K562 (cell line): ENCODE measurements around the gene PGM2L1. TPM values are rescaled to one million over a fixed set of nuclear protein-coding genes. Genes with fewer than 3 reads are reported as not detected.

Source experiments
- ATAC-seq: fragments of 200-7000 bp; cut with Tn5 transposase; 3 replicates; pipeline ENCODE4 v1.9.1; 2020; ENCODE audit warnings: moderate library complexity
- BruUV-seq: library from RNA; stranded (reverse); fragments of 400-500 nt; replicated peaks from 2 replicates; lab custom pipeline; 2021; lab: Mats Ljungman, UMichigan
- CTCF ChIA-PET: fragments of 300-600 bp; formaldehyde crosslinking; extraction: SDS; loops from one replicate; lab custom pipeline; 2021; ENCODE audit warnings: low intra/inter-chr PET ratio; lab: Yijun Ruan, JAX
- POLR2A ChIA-PET: fragments of 300-600, 350-650 bp; sonication (Branson Sonifier 250); formaldehyde crosslinking; extraction: SDS; loops from one replicate; lab custom pipeline; 2021; ENCODE audit warnings: antibody characterized with exemption, inconsistent platforms; lab: Yijun Ruan, JAX
- DNase-seq, 4 experiments: peaks; one replicate each; pipeline versions ENCODE4 v3.0.0 to v3.0.0-alpha.2; 2011 to 2018; ENCODE audit warnings: low spot score in 3 of 4, mixed read lengths in 3 of 4; ENCODE audit errors: extremely low read depth in 1 of 4
- FAIRE-seq: peaks from 2 replicates; lab custom pipeline; 2011; peaks lifted over from hg19 to GRCh38; lab: Jason Lieb, UNC
- H2AFZ ChIP-seq: 2 replicates; pipeline ENCODE4 v1.6.0; 2011; ENCODE audit warnings: low read depth, low read length, control low read depth, inconsistent platforms
- H3K27ac ChIP-seq: fragments of 200-600 bp; 3 replicates; pipeline ENCODE4 v1.8.0; 2011; ENCODE audit warnings: low read depth, mild to moderate bottlenecking, control low read depth, inconsistent platforms, low read length, moderate library complexity, mixed read lengths; ENCODE audit errors: extremely low read depth
- H3K27me3 ChIP-seq, 2 experiments: fragments of 300-600 bp in 1 of 2; 2 replicates in 1 of 2; 3 replicates in 1 of 2; pipeline versions ENCODE4 v1.6.0 to v1.8.0; 2011; ENCODE audit warnings: inconsistent platforms in 2 of 2, low read length in 2 of 2, mild to moderate bottlenecking in 1 of 2, mixed read lengths in 1 of 2, moderate library complexity in 1 of 2; ENCODE audit not compliant: control insufficient read depth in 2 of 2, insufficient read depth in 2 of 2
- H3K36me3 ChIP-seq: fragments of 300-600 bp; 3 replicates; pipeline ENCODE4 v1.8.0; 2011; ENCODE audit warnings: mild to moderate bottlenecking, low read length, inconsistent platforms; ENCODE audit not compliant: control insufficient read depth, insufficient read depth
- H3K4me1 ChIP-seq, 2 experiments: fragments of 200-600 bp in 1 of 2; replicated peaks in 1 of 2; 2 replicates in 1 of 2; 3 replicates in 1 of 2; pipeline versions ENCODE4 v1.5.1 to v1.8.0; 2011; ENCODE audit warnings: inconsistent platforms in 2 of 2, low read length in 2 of 2, mild to moderate bottlenecking in 1 of 2, mixed read lengths in 1 of 2, moderate library complexity in 1 of 2; ENCODE audit not compliant: control insufficient read depth in 2 of 2, insufficient read depth in 2 of 2
- H3K4me2 ChIP-seq: 2 replicates; pipeline ENCODE4 v1.6.1; 2011; ENCODE audit warnings: low read length, control low read depth, inconsistent platforms, mixed read lengths; ENCODE audit not compliant: insufficient read depth
- H3K4me3 ChIP-seq: fragments of 200-600 bp; sonication (generic), shearing (Covaris generic); 2 replicates; pipeline ENCODE4 v1.5.1; 2016; ENCODE audit warnings: control low read depth, inconsistent platforms
- H3K79me2 ChIP-seq: fragments of 200-600 bp; 3 replicates; pipeline ENCODE4 v1.8.0; 2011; ENCODE audit warnings: low read length, inconsistent platforms; ENCODE audit not compliant: control insufficient read depth, insufficient read depth
- H3K9ac ChIP-seq, 2 experiments: 2 replicates each; pipeline versions ENCODE4 v1.6.0 to v1.6.1; 2011; ENCODE audit warnings: low read depth in 2 of 2, low read length in 2 of 2, control low read depth in 1 of 2, inconsistent platforms in 1 of 2, mild to moderate bottlenecking in 1 of 2, mixed read lengths in 1 of 2; ENCODE audit not compliant: insufficient read depth in 1 of 2
- H3K9me1 ChIP-seq: one replicate; pipeline ENCODE4 v1.6.0; 2011; ENCODE audit warnings: inconsistent platforms, mild to moderate bottlenecking, low read length, moderate library complexity; ENCODE audit not compliant: control insufficient read depth, insufficient read depth
- H3K9me3 ChIP-seq: replicated peaks from 2 replicates; pipeline ENCODE4 v1.5.1; 2011; ENCODE audit warnings: low read depth, low read length, inconsistent platforms; ENCODE audit not compliant: control insufficient read depth, insufficient read depth
- H4K20me1 ChIP-seq: replicated peaks from 2 replicates; pipeline ENCODE4 v1.6.1; 2011; ENCODE audit warnings: low read length, inconsistent platforms, mixed read lengths; ENCODE audit not compliant: control insufficient read depth, insufficient read depth
- CEBPB ChIP-seq: fragments of 450-650 bp; IDR thresholded peaks from 2 replicates; pipeline ENCODE4 v1.6.1; 2016; ENCODE audit warnings: missing genetic modification characterization, missing compliant biosample characterization
- CEBPG ChIP-seq, 3 experiments: fragments of 200-800 bp in 1 of 3; sonication (Bioruptor generic) in 1 of 3; sonication (generic) in 1 of 3; formaldehyde crosslinking in 1 of 3; IDR thresholded peaks in 2 of 3; conservative IDR thresholded peaks in 1 of 3; 2 replicates each; pipeline versions ENCODE4 v1.6.1 to v1.8.0; 2016 to 2022; ENCODE audit warnings: missing compliant biosample characterization in 2 of 3, missing genetic modification characterization in 2 of 3, mild to moderate bottlenecking in 1 of 3, missing genetic modification reagents in 1 of 3
- ERF ChIP-seq: fragments of 450-650 bp; formaldehyde crosslinking; IDR thresholded peaks from 2 replicates; pipeline ENCODE4 v1.4.0; 2020; ENCODE audit warnings: mild to moderate bottlenecking, mixed read lengths
- FOXA1 ChIP-seq: fragments of 450-650 bp; IDR thresholded peaks from 2 replicates; pipeline ENCODE4 v1.6.1; 2016; ENCODE audit warnings: mild to moderate bottlenecking, borderline replicate concordance
- GTF2E2 ChIP-seq: fragments of 200-800 bp; sonication (Bioruptor generic); IDR thresholded peaks from 2 replicates; pipeline ENCODE4 v1.6.1; 2016; ENCODE audit warnings: missing genetic modification characterization, missing compliant biosample characterization
- KAT8 ChIP-seq: fragments of 450-650 bp; IDR thresholded peaks from 2 replicates; pipeline ENCODE4 v1.6.1; 2016; ENCODE audit warnings: low read depth, mild to moderate bottlenecking
- LEF1 ChIP-seq: fragments of 450-650 bp; IDR thresholded peaks from 2 replicates; pipeline ENCODE4 v1.6.1; 2016; ENCODE audit warnings: mild to moderate bottlenecking
- RBM14 ChIP-seq: fragments of 200-400 bp; formaldehyde crosslinking; IDR thresholded peaks from 2 replicates; pipeline ENCODE4 v1.6.1; 2018; ENCODE audit warnings: low read depth, mild to moderate bottlenecking, low read length, moderate library complexity, borderline replicate concordance; ENCODE audit not compliant: insufficient read depth
- SETDB1 ChIP-seq: IDR thresholded peaks from one replicate; pipeline ENCODE4 v1.6.1; 2012; ENCODE audit warnings: low read length, control low read depth, inconsistent platforms
- SMARCC2 ChIP-seq: fragments of 450-650 bp; IDR thresholded peaks from 2 replicates; pipeline ENCODE4 v1.6.1; 2017; ENCODE audit warnings: antibody characterized with exemption, moderate library complexity, mild to moderate bottlenecking, low read depth
- ZNF3 ChIP-seq: fragments of 250-450 bp; sonication (Bioruptor Pico); IDR thresholded peaks from 2 replicates; pipeline ENCODE4 v1.5.0; 2021; ENCODE audit warnings: mild to moderate bottlenecking, moderate library complexity
- ZNF778 ChIP-seq: fragments of 450-650 bp; formaldehyde crosslinking; IDR thresholded peaks from 2 replicates; pipeline ENCODE4 v1.4.0; 2020; ENCODE audit warnings: mild to moderate bottlenecking, moderate library complexity
- WGBS: fragments of 100-300 bp; shearing (Covaris generic); methylation state at CpG from one replicate; pipeline ENCODE4 v1.1.6; 2016; ENCODE audit warnings: low coverage, mixed read lengths; ENCODE audit not compliant: insufficient coverage; ENCODE audit errors: missing lambda C conversion rate; 5-methylcytosine and 5-hydroxymethylcytosine counted together
- in situ Hi-C: fragments of 300-500 bp; cut with MboI; formaldehyde crosslinking; loops from 4 replicates; pipeline ENCODE4 v1.15.0; 2018; ENCODE audit warnings: inconsistent platforms, mixed read lengths
- intact Hi-C: fragments of 100-400 bp; cut with micrococcal nuclease; formaldehyde crosslinking; loops from 2 replicates; pipeline ENCODE4 v1.14.2; 2022
- polyA plus RNA-seq, 8 experiments: library from polyadenylated mRNA; depleted of rRNA in 4 of 8; stranded (reverse) in 5 of 8; unstranded in 3 of 8; fragments of >200 nt; fragmentation: Nextera tagmentation in 2 of 8; fragmentation: Illumina TruSeq in 1 of 8; extraction: Ambion mirVana in 2 of 8; extraction: Trizol in 1 of 8; gene quantifications; 2 replicates each; pipeline versions ENCODE4 v1.2.1 to v1.2.3, GENCODE V29; 2011 to 2014; ENCODE audit warnings: inconsistent platforms in 1 of 8, missing spikeins in 1 of 8
- total RNA-seq, 7 experiments: library from RNA; depleted of rRNA in 6 of 7; stranded (reverse); fragments of >200 nt in 6 of 7; fragmentation: Illumina TruSeq in 2 of 7; extraction: Trizol in 2 of 7; gene quantifications; 2 replicates each; pipeline versions ENCODE4 v1.2.1 to v1.2.3, GENCODE V29; 2011 to 2021; ENCODE audit warnings: low replicate concordance in 1 of 7
- TF ChIP-seq, protein P1 (sequence below): sonication (generic); formaldehyde crosslinking; IDR thresholded peaks from 2 replicates; pipeline ENCODE4 v1.8.1; 2023; ENCODE audit warnings: mild to moderate bottlenecking, missing genetic modification reagents

Gene PGM2L1
- total and polyA plus RNA-seq, 9 of the 15 experiments (the other 6 are each of a cell fraction or from before 2014, with no cell fraction given): 0.32 to 0.95 (median 0.63) TPM

DNA sequence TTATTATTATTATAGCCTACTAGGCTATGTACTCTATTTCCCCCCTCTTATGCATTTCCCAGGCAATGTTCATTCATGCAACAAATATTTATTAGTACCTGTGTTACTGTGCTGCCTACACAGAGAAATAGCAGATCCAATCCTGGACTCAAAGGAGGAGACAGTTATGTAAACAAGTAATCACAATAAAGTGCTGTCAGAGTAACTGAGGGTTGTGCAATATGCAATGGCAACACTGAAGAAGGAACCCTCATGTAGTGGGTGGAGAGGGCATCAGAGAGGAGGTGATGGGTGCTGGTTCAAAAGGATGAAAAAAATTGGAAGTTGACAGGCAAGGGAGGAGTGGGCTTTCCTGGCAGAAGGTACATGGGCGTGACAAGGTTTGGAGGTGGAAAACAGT, 85.9 kb downstream of the PGM2L1 start:
- H2AFZ ChIP-seq: no peak overlapping the region
- no peaks in the 10 kb centered on the region for H3K36me3 ChIP-seq
- POLR2A ChIA-PET: no interaction called here
- CTCF ChIA-PET: no interaction called here
- in situ Hi-C loops: no loop called here
- no peak for ATAC-seq
- DNase-seq: no peak
- no TSS peak for BruUV-seq
- H3K9ac ChIP-seq: no peak overlapping the region
- no peak overlapping the region for H3K4me2 ChIP-seq
- H3K79me2 ChIP-seq: no peaks in the 10 kb centered on the region
- no peak for FAIRE-seq
- TF ChIP-seq ERF (CRISPR knock-in tag) (no peak), ZNF778 (CRISPR knock-in tag) (no peak), FOXA1 (no peak), CEBPB (tag) (peak; percentile 45; the same call in 1 of the 2 replicates), SETDB1 (no peak), SMARCC2 (no peak), CEBPG (CRISPR knock-in tag; IDR thresholded peaks at IDR 0.05) (no peak), CEBPG (tag; conservative IDR thresholded peaks at IDR 0.05 in 1 of 2, IDR thresholded peaks at IDR 0.05 in 1 of 2) (peak in 1 of 2 experiments; percentile 21; a peak in 1 of 4 replicates), ZNF3 (no peak), LEF1 (no peak), GTF2E2 (no peak), RBM14 (no peak), KAT8 (no peak)
- TF ChIP-seq, protein P1, sequence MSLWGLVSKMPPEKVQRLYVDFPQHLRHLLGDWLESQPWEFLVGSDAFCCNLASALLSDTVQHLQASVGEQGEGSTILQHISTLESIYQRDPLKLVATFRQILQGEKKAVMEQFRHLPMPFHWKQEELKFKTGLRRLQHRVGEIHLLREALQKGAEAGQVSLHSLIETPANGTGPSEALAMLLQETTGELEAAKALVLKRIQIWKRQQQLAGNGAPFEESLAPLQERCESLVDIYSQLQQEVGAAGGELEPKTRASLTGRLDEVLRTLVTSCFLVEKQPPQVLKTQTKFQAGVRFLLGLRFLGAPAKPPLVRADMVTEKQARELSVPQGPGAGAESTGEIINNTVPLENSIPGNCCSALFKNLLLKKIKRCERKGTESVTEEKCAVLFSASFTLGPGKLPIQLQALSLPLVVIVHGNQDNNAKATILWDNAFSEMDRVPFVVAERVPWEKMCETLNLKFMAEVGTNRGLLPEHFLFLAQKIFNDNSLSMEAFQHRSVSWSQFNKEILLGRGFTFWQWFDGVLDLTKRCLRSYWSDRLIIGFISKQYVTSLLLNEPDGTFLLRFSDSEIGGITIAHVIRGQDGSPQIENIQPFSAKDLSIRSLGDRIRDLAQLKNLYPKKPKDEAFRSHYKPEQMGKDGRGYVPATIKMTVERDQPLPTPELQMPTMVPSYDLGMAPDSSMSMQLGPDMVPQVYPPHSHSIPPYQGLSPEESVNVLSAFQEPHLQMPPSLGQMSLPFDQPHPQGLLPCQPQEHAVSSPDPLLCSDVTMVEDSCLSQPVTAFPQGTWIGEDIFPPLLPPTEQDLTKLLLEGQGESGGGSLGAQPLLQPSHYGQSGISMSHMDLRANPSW (CRISPR knock-in tag): no peak
- TF ChIP-seq, all 486 proteins: peak for 2
- Histone ChIP-seq H4K20me1 (no peaks in the 10 kb centered on the region), H3K9me1 (no peaks in the 10 kb centered on the region), H3K4me3 (no peak overlapping the region), H3K27ac (no peak overlapping the region), H3K9me3 (no peaks in the 10 kb centered on the region; the same call in 1 of the 2 replicates), H3K4me1 (peaks cover 0 to 10% of the 10 kb centered on the region in 2 experiments; a peak in 3 of 5 replicates), H3K27me3 (peaks cover 4 to 7% of the 10 kb centered on the region in 2 experiments; a peak in 4 of 5 replicates)
- 6% methylated on average over 1 of the region's 1 CpG for WGBS
- intact Hi-C loops: no loop called here
